D341Med (cell line): ENCODE results near the gene TMED6.
"Not testable (repeated sequence)": the region's sequence is repeated elsewhere in the genome, so short reads cannot be mapped to it uniquely, and the experiment has no call there.

Experiments used
- DNase-seq: peaks from one replicate; pipeline ENCODE4 v3.0.0; 2012; ENCODE audit warnings: low spot score

The TMED6 gene

DNA sequence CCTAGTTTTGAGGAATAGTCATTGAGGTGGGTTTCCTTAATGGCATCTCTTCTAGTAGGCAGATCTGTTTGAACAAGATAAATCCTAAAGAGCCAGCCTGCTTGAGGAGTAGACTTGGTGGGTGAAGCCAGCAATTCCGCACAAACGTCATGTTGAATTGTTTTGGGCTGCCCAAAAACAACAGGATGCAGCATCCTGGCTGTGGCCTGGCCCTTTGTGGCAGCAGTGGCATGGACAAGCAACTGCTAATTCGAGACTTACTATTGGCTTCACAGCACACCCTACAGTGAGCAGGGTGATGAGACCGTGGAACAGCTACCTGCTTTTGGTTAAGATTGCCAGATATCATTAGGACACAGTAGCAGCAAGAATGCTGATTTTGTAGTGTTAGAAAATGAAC is 49.7 kb downstream of the TMED6 start:
- DNase-seq, result no peak

DNA sequence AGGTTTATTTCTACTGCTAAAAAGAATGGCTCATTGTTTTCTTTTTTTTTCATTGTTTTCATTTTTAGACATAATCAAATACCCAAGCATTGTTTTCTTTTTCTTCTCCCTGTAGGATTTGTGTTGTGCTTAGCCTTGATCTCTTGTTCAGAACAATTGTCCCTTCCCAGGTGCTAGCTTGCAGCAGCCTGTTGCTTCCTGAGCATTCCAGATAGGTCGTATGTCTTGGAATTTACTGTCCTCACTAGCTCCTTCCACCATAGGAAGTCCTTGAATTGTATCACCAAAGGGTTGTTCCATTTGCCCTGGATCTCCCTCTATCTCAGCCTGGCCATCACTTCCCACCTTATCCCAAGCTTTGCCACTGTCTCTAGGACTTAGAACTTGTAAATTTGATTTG is 50.4 kb downstream of the TMED6 start:
- no peak for DNase-seq

DNA sequence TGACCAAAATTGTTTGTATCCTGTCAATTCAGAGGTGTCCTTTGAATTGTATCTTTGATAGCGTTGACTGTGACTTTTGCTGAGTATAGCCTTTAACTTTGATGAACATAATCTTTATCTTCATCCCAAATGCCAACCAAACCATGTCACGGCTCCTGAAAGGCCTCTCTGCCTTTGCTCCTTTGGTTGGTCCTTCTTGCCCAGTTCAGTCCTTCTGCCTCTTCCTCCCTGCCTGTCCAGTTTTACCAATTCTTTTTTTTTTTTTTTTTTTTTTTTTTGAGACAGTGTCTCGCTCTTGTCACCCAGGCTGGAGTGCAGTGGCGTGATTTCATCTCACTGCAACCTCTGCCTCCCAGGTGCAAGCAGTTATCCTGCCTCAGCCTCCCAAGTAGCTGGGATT is 53.3 kb downstream of the TMED6 start:
- DNase-seq, result no peak

DNA sequence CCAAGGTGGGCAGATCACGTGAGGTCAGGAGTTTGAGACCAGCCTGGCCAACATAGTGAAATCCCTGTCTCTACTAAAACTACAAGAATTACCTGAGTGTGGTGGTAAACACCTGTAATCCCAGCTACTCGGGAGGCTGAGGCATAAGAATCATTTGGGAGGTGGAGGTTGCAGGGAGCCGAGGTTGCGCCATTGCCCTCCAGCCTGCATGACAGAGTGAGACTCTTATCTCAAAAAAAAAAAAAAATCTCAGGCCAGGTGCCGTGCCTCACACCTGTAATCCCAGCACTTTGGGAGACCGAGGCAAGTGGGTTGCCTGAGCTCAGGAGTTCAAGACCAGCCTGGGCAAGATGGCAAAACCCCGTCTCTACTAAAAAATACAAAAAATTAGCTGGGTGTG is 54.8 kb downstream of the TMED6 start:
- not testable (repeated sequence) for DNase-seq

DNA sequence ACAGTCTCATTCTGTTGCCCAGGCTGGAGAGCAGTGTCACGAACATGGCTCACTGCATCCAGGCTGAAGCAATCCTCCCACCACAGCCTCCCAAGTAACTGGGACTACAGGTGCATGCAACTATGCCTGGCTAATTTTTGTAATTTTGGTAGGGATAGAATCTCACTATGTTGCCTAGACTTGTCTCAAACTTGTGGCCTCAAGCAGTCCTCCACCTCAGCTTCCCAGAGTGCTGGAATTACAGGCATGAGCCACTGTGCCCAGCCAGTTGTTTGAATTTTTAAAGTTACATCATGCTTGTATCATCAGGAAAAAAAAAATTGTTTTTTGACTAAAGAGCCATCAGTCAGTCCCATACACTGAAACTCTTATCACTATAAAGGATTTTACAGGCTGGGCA is 57.5 kb downstream of the TMED6 start:
- no peak for DNase-seq

DNA sequence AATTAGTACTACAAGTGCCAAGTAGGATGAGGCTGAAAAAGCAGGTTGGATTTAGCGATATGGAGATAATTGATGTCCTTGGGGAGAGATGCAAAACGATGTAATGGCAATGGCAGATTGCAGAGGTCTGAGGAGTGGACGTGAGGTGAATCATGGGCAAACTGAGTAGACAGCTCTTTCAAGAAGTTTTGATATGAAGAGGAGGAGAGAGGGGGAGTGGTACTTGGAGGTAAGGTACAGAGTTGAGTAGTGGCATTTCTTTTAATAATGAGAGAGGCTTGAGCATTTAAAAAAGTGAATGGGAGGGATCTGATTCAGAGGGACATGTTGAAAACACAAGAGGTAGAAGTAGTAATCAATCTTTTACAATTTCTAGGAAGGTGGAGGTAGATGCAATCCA is 58.2 kb downstream of the TMED6 start:
- no peak for DNase-seq
